HS-27A (cell line): Measurements from ENCODE around the gene MBTD1.
"Not testable (repeated sequence)": the region's sequence is repeated elsewhere in the genome, so short reads cannot be mapped to it uniquely, and the experiment has no call there.

Experiments
- DNase-seq: peaks from one replicate; pipeline ENCODE4 v3.0.0-alpha.2; 2012; ENCODE audit warnings: low read depth, missing footprints

MBTD1 gene

DNA sequence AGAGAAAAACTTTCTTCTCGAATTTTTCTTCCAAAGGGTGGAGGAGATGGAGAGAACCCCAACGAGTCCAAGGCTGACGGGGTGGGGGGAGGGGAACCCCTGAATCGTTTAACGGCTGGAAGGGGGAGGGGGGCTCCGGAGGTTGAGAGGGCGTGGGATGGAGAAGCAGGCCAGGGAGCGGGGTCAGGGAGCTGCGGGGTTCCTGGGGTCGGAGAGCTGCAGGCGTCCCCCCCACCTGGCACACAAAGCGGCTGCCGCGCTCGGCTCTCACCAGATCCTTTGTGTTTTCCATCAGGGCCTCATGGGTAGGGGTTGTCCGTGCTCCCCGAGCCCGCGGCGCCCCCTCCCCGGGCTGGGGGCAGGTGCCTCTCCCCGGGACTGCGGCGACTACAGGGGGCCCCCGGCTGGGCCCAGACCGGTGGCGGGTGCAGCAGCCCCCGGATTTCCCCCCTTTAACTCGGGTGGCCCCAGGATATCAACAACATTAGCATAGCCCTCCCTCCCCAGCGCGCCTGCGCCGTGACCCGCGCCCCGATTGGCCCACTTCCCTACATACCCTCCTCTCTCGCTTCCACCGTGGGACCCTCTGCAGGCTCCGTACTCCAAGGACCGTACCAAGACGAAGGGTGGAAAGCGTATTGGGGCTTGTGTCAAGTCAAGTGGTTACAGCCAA lies at the start of gene MBTD1:
MBTD1 (minus strand) TSS at position 486 of the 673 bp plus-strand sequence. CDS start 34,888 bp downstream, outside the sequence.
- no peak for DNase-seq

DNA sequence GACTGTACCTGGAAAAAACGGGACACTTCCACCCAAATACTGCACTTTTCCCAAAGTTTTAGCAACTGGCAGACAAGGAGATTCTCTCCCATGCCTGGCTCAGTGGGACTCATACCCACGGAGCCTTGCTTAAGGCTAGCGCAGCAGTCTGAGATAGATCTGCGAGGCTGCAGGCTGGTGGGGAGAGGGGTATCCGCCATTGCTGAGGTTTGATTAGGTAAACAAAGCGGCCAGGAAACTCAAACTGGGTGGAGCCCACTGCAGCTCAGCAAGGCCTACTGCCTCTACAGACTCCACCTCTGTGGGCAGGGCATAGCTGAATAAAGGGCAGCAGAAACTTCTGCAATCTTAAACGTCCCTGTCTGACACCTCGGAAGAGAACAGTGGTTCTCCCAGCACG lies 45.3 kb upstream of the MBTD1 start:
- no peak for DNase-seq

DNA sequence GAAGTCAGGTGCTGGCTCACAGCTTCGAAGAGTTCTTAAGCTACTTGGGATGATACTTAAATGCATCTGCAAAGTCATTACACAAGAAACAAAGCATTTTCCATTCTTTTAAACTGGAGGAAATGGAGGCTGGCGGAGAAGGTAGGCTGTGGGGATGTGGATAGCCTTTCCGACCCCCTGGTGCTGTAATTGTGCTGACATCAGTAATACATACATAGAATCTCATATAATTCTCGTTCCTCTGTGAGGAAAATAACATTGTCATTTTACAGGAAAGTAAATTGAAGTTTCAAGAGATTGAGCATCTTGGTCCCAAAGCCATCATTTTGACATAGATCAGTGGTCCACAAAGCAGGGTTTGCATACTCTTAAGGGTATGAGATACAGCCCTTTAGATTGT lies 40.0 kb upstream of the MBTD1 start:
- DNase-seq, result no peak

DNA sequence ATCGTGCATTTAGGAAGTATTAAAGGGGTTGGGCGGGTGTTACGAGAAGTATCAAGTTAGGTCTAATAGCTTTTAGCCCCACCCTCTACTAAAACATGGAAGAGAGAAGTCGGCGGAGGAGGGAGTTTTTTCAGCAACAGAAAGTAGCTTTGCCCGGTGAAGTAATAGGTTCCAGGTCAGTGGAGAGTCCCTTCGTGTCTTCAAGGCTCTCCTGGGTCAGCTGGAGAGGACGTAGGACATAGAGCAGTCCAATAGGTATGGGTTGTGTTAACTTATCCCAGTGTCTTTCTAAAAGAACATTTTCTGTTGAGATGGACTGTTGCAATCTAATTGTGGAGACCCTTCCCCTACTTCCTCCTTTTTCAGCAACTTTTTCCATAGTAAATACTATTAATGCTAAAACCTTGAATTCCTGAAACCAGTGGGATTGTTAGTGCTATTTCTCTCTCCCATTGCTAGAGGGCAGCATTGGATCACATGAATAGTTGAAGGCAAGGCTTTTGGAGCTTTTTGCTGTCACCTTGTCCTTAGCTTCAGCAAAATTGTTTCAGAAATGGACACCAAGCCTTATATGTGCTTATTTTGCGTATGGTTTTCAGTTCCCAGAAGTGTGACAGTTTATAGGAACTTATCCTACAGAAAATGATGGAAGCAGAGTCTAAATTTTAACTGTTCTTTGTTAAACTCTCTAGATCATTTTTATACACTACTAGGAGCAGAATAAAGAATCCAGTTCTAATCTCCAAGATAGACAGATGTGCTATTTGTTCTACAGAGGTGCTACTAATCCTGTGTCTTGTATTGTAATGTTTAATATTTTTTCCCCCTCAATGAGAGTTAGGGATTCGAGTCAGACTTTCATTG lies 38.9 kb upstream of the MBTD1 start:
- no peak for DNase-seq

DNA sequence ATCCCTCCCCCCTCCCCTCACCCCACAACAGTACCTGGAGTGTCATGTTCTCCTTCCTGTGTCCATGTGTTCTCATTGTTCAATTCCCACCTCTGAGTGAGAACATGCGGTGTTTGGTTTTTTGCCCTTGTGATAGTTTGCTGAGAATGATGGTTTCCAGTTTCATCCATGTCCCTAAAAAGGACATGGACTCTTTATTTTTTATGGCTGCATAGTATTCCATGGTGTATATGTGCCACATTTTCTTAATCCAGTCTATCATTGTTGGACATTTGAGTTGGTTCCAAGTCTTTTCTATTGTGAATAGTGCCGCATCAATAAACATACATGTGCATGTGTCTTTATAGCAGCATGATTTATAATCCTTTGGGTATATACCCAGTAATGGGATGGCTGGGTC lies 34.5 kb upstream of the MBTD1 start:
- not testable (repeated sequence) for DNase-seq

DNA sequence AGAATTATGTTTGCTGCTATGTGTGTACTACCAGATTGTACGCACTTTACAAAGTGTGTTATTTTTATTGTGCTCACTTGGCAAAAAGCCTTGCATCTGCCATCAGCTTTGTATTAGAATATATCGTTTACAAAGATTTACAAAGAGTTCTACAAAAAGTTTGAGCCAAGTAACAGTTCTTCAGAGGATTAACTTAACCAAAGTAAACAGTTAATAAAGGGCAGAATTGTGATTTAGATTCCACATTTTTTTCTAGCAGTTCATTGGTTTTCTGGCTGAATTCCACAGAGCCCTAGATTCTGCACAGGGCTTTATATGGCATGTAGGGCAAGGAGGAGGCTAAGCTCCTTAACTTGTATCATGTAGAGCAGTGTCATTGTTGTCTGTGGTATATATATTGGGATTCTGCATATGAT lies 29.9 kb upstream of the MBTD1 start:
- DNase-seq, result no peak

DNA sequence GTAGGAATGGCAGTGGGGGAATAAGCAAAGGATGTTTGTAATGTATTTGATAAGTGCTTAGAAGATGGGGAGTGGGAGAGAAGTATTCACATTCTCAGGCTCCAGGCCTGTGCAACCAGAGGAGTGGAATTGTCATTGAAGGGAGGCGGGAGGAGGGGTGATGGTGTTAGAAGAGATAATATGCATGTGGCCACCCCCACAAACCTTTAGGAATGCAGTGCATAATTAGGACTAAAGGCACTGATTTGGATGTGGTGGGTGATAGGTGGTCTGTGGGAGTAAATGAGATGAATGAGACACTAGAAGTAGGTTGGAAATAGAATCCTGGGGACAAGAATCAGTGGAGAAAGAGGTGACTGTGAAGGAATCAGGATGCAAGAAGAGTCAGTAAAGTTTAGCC lies 27.6 kb upstream of the MBTD1 start:
- DNase-seq, result no peak

DNA sequence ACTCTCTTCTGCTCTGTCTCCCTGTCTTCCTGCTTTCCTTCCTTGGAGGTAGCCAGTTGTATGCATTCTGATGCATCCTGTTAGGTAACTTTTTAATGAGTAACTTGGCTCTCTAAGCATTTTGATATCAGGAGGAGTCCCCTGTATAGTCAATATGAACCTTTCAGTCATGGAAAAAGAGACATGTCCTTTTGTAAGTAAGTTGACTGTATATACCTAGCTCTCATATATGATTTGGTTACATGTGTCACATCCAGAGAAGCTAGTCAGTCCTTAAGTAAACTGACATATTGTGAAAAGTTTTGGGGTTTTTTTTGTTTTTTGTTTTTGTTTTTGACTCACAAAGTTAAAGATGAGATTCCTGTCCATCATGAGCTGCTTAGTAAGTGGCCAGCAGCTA lies 19.3 kb upstream of the MBTD1 start:
- no peak for DNase-seq

DNA sequence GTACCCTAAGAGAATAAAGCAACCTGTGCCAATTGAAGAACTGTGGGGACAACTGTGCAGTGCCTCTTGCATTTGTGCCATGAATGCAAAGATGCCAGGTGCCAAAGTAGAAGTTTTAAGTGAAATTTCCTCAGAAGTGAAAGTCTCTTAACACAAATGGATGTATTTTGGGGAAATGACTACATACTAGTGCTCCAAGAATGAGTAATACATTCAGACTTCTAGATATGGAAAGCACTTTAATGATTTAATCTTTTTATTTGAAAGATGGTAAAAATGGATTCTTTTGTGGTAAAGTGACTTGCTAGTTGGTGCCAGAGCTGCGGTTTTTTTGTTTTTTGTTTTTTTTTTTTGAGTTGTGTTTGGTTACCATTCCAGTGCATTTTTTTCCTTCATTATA lies 15.5 kb upstream of the MBTD1 start:
- no peak for DNase-seq

DNA sequence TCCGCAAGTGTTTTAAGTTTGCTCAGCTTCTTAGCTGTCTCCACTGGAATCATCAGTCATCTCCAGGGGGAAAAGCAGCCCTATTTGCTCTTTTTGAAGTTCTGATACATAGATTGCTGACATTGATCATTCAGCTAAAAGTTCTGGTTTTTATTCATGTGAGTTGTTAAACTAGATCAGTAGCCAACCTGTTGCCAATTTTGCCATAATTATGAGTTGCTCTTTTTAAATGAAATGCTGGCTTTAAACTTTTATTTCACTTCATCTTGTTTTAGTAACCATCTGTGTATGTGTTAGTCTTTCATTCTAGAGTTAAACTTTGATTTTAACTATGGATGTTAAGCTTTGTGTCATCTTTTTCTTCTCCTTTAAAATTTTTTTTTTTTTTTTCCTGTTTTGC lies 13.0 kb upstream of the MBTD1 start:
- DNase-seq, result no peak

DNA sequence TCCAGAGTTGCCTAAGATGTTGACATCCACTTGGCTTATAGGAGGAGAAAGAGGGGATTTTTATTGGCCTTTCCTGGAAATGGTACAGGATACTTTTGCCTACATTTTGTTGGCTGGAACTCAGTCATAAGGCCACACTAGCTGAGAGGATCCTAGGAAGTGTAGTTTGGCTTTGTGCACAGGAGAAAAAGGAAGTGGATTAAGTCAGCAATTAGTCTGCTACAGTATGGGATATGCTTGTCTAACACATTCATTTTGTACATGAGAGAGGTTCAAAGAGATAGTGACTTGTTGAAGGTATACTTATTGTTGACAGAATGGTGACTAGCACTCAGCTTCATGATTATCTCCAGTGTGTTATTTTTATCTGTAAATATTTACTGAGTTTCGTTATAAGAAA lies 10.8 kb upstream of the MBTD1 start:
- no peak for DNase-seq

DNA sequence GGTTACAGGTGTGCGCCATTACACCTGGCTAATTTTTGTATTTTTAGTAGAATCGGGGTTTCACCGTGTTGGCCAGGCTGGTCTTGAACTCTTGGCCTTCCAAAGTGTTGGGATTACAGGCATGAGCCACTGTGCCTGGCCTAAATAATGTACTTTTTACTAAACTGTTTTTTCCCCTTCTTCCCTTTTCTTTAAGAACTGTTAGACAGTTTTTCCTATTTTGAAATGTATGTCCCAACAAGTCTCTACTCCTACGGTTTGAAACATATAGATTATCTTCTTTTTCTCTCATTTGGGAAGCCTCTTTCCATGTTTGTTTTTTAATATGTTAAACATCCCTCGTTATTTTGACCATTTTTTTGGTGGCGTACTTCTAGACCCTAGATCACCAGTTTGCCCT lies 10.1 kb upstream of the MBTD1 start:
- no peak for DNase-seq

DNA sequence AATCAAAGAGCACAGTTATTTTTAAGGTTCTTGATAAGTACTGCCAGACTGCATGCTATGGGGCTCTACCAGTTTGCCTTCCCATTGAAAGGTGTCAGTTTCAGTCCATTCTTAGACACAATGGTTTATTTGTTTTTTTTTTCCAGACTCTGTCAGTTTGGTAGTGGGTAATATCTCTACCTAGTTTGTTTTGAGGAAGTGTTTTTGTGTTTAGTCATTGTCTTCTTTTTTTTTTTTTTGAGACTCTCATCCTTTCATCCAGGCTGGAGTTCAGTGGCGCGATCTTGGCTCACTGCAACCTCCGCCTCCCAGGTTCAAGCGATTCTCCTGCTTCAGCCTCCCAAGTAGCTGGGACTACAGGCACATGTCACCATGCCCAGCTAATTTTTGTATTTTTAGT lies 4.6 kb upstream of the MBTD1 start:
- not testable (repeated sequence) for DNase-seq

DNA sequence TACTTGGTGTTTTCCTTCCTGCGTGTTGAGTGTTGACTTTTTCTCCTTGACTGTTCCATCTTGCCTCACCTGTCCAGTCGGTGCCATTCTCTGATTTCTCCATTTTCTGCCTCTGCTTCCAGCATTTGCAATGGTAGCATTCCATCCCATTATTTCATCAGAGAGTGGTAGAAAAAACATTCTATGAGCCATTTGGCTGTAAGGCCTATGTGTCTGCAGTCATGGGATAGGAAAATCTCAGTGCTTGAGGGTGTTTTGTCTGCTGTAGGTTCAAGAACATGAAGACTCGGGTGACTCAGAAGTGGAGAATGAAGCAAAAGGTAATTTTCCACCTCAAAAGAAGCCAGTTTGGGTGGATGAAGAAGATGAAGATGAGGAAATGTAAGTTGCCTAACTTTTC lies 3.2 kb upstream of the MBTD1 start:
- DNase-seq, result no peak

DNA sequence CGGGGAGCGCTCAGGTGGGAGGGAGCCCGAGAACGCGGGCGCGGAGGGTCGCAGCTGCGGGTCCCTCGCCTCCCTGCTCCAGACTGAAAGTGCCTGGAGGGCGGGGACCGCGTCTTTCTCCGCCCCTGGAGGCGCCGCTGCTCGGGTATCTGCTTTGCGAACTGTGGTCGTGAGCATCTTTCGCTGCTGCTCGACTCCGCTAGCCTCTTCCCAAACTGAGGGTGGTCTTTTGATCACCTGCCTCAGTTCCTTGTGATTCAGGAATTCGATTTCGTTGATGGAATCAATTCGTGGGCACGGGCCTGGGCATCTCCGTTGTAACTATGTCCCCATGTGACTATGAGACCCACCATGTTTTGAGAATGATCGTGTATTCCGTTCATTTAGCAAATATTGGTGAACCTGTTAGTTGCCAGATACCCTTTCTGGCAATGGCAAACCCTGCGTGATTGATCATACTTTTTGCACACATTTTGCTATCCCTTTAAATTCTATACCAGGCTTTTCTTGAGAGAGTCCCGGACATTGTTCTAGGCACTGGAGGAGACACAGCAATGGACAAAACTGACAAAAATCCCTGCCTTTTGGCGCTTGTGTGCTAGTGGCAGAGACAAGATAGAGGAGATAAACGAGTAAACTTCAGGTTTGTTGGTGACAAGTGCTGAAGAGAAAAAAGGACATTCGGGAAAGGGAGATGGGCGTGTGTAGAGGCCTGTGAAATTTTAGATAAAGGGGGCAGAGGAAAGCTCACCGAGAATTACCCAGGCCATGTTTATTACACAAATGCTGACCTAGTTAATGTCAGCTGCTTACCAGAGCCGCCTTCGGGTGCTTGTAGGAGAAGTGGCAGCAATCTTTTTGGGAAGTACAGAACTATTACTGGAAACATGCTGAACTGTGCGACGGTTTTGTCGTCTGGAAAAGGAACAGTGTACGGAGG lies 1.4 kb upstream of the MBTD1 start:
- no peak for DNase-seq

DNA sequence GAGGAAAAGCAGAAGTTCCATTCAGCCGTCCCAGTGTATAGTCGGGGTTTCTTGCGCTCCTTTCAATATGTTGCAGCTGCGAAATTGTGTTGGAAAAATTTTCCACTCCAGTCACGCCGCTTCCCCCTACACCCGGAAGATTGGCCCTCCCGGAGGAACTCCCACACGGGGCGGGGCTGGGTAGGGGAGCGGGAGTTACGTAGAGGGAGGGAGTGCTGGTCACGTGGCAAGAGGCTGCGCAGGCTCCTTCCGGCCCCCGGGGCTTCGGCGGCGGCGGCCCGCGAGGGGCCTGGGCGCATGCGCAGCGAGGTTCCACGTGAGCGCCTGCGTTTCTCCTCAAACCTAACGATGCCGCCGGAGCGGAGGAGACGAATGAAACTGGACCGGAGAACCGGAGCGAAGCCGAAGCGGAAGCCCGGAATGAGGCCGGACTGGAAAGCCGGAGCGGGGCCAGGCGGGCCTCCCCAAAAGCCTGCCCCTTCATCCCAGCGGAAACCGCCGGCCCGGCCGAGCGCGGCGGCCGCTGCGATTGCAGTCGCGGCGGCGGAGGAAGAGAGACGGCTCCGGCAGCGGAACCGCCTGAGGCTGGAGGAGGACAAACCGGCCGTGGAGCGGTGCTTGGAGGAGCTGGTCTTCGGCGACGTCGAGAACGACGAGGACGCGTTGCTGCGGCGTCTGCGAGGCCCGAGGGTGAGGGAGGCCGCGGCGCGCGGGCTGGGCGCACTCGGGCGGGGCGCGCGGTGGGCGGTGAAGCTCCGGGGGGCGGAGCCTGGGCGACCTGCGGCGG lies 581 bp upstream of the MBTD1 start, which contains the start of gene UTP18:
UTP18 (plus strand) TSS at position 310 of the 787 bp plus-strand sequence; CDS start at position 349, 39 bp downstream.
- peak; percentile 83 for DNase-seq

DNA sequence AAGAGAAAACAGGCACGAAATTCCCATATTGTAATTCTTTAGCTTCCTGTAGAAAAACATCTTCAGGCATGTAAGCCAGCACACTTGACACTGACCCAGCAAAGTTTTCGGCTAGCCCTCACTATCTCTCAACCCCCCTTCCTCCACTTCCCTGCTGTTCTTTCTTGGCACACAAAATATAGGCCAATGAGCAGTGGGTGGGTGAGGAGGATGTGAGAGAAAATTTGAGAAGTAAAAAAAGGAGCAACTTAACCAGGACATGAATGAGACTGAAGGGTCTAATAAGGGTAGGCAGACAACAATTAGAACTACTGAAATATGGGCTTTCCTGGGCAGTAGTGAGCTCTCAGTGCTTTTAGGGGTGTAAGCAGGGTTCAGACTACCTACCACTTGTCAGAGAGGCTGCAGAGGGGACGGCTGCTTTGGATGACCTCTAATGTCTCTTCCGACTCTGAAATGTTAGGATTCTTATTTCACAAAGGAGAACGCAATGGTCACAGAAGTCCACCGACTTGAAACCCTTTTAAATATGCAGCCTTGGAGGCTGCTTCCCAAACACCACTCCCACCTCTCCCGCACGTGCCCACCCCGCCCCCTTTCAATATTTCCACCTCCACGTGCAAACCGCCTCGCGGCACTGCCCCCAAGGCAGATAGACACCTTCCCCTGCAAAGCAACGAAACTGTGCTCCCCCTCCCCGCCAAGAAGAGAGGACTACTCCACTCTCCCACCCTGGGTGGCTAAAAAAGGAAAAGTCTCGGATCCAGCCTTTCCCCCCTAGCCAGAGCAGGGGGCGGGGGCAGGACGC lies 889 bp downstream of the MBTD1 start:
- DNase-seq, result no peak

DNA sequence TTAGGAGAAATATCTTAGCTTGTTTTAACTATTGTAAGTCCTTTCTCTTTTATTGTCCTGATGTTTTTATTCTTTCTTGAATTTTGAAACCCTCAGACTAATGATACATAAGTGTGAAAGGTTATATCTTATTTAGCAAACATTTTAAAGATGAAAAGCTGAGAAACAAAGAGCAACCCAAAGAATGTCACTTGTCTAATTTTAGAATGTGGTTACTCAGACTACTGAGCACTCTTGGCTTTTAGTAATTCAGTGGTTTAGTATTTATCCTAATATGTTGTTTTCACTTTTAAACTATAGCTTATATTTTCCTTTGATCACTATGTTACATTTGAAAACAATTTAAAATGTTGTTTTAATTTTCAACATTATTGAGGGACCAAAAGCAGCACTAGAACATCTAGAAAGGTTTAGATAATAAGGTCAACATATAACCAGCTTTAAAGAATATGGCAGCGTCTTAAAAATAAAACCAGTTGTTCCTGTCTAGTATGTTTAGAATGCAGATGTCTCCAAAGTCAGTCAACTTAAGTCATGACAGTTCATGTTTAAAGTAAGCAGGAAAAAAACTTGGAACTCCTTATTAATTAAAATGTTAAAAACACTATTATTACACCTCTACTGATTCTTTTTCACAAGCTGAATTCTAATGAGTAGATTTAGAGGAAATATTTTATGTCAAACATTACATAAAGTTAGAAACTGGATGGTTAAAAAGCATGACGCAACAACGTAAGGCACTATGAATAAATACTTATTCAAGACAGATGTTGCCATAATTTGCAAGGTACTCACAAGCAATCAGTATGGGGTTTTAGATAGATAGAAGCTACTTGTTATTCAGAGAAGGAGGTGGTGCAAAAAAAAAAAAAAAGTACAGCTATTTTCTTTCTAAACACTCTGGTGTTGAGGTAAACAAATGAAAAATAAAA lies 2.4 kb downstream of the MBTD1 start:
- no peak for DNase-seq

DNA sequence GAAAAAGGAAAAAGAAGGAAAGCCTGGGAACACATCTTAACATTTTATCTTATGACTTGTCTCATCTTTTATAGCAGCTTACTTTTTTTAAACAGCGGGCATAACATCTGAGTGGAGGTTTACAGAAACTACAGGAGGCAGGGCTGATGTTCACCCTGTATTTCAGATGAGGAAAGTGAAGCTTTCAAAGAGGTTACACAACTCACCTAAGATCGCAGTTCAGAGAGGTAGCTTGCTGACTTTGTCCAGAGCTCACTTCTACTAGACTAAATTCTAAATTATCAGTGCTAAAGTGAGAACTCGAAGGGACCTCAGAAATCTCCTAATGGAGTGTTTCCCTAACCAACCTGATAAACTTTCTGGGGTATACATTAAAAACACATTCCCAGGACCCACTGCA lies 3.7 kb downstream of the MBTD1 start:
- DNase-seq, result no peak
